Myocyte (in vitro differentiated cells): Measurements from ENCODE around the gene HRAS. TPM values are rescaled to one million over a fixed set of nuclear protein-coding genes. Genes with fewer than 3 reads are reported as not detected.
"Not testable (repeated sequence)": the region's sequence is repeated elsewhere in the genome, so short reads cannot be mapped to it uniquely, and the experiment has no call there.

ENCODE experiments used
- DNase-seq: peaks from one replicate; pipeline ENCODE4 v3.0.0-alpha.2; 2012; ENCODE audit warnings: low read depth
- polyA plus RNA-seq: library from polyadenylated mRNA; unstranded; fragments of >200 nt; gene quantifications from one replicate; pipeline ENCODE4 v1.2.1, GENCODE V29; 2012; ENCODE audit warnings: missing spikeins
- total RNA-seq: library from RNA; depleted of rRNA; stranded (reverse); fragments of >200 nt; gene quantifications from 2 replicates; pipeline ENCODE4 v1.2.3, GENCODE V29; 2014

Gene HRAS
- 37.9 and 66.0 TPM in 2 replicates for total RNA-seq
- polyA plus RNA-seq: 124 TPM

GRCh38 chr11:535519-536454, at the start of gene HRAS:
Gene HRAS, minus strand, starts transcription at chr11:535576.
- DNase-seq: peak; percentile 93

GRCh38 chr11:584287-584686, 48.9 kb upstream of the HRAS start:
- DNase-seq: no peak

- no peak for DNase-seq
Measured at GRCh38 chr11:581752-582151, 46.4 kb upstream of the HRAS start.

GRCh38 chr11:581342-581741, 46.0 kb upstream of the HRAS start:
- no peak for DNase-seq

GRCh38 chr11:579830-580601, 44.6 kb upstream of the HRAS start:
- no peak for DNase-seq

GRCh38 chr11:578276-579035, 43.1 kb upstream of the HRAS start:
- peak; percentile 28 for DNase-seq

GRCh38 chr11:577611-577894, 42.2 kb upstream of the HRAS start:
- DNase-seq: no peak

GRCh38 chr11:576811-577610, 41.6 kb upstream of the HRAS start:
- peak; percentile 38 for DNase-seq

- peak; percentile 93 for DNase-seq
Measured at GRCh38 chr11:575996-576768, 40.8 kb upstream of the HRAS start, which contains the start of gene PHRF1. Gene PHRF1, plus strand, starts transcription at chr11:576470. Its CDS starts 5,043 bp downstream, at chr11:581513.

- DNase-seq: peak; percentile 20
Measured at GRCh38 chr11:575313-575995, 40.1 kb upstream of the HRAS start.

- DNase-seq: no peak
Measured at GRCh38 chr11:574632-575312, 39.4 kb upstream of the HRAS start.

GRCh38 chr11:574031-574570, 38.7 kb upstream of the HRAS start:
- DNase-seq: not testable (repeated sequence)

GRCh38 chr11:573146-573759, 37.9 kb upstream of the HRAS start:
- no peak for DNase-seq

GRCh38 chr11:571802-572185, 36.4 kb upstream of the HRAS start:
- no peak for DNase-seq

- DNase-seq: no peak
Measured at GRCh38 chr11:569158-569885, 33.9 kb upstream of the HRAS start.

- DNase-seq: peak; percentile 95
Measured at GRCh38 chr11:568306-569157, 33.2 kb upstream of the HRAS start.
